Peyer's patch (tissue), 4 donors: Measurements from ENCODE around the gene RAB3A. TPM values are rescaled to one million over a fixed set of nuclear protein-coding genes. Genes with fewer than 3 reads are reported as not detected.

Experiments
- DNase-seq, 3 donors: peaks; one replicate each; pipeline ENCODE4 v3.0.0-alpha.2; 2017 to 2019
- H3K27ac ChIP-seq, 4 donors: fragments of 200-600 bp; sonication (generic); one replicate each; pipeline ENCODE4 v1.5.1; 2016 to 2019
- H3K27me3 ChIP-seq, 2 donors: fragments of 200-600 bp; sonication (generic); one replicate each; pipeline ENCODE4 v1.5.1; 2019
- H3K36me3 ChIP-seq, 3 donors: fragments of 200-600 bp; sonication (generic); one replicate each; pipeline ENCODE4 v1.5.1; 2016 to 2019
- H3K4me1 ChIP-seq, 4 donors: fragments of 200-600 bp; sonication (generic); one replicate each; pipeline ENCODE4 v1.5.1; 2016 to 2019
- H3K4me3 ChIP-seq, 4 donors: fragments of 200-600 bp; sonication (generic); 1 replicate in 3 of 4; 2 replicates in 1 of 4; pipeline ENCODE4 v1.5.1; 2016 to 2019; ENCODE audit warnings: mild to moderate bottlenecking in 1 of 4
- H3K9me3 ChIP-seq, 4 donors: fragments of 200-600 bp; sonication (generic); one replicate each; pipeline ENCODE4 v1.5.1; 2016 to 2019; ENCODE audit warnings: mild to moderate bottlenecking in 1 of 4
- POLR2A ChIP-seq, 2 donors: fragments of 450-650 bp; IDR thresholded peaks; one replicate each; pipeline ENCODE4 v1.5.1; 2017; ENCODE audit warnings: antibody characterized with exemption in 2 of 2, mild to moderate bottlenecking in 2 of 2, moderate library complexity in 2 of 2
- total RNA-seq, 4 donors: library from RNA; depleted of rRNA; stranded (reverse); fragments of >200 nt; gene quantifications; one replicate each; pipeline ENCODE4 v1.1.0, GENCODE V29; 2016
- TF ChIP-seq, protein P1 (sequence below), 6 experiments: fragments of 450-650 bp in 4 of 6; fragments of 200-600 bp in 2 of 6; sonication (generic) in 1 of 6; IDR thresholded peaks; one replicate each; pipeline ENCODE4 v1.5.1; 2017 to 2019; ENCODE audit warnings: antibody characterized with exemption in 6 of 6, mild to moderate bottlenecking in 3 of 6, moderate library complexity in 1 of 6

The RAB3A gene
- total RNA-seq, 4 donors from 2014 or later, result 6.1 to 9.5 (median 8.3) TPM; not detected in 1

GRCh38 chr19:18231775-18232174, 27.9 kb upstream of the RAB3A start:
- no peak for DNase-seq
- Histone ChIP-seq H3K9me3 (peaks cover 0 to 10% (median 0%) of the 10 kb centered on the region in 4 donors), H3K27me3 (peaks cover 0 to 4% of the 10 kb centered on the region in 2 donors), H3K36me3 (no peaks in the 10 kb centered on the region), H3K4me1 (no peaks in the 10 kb centered on the region), H3K4me3 (no peak overlapping the region), H3K27ac (no peak overlapping the region)
- no peak for TF ChIP-seq POLR2A (IDR thresholded peaks at IDR 0.05)
- TF ChIP-seq, protein P1, sequence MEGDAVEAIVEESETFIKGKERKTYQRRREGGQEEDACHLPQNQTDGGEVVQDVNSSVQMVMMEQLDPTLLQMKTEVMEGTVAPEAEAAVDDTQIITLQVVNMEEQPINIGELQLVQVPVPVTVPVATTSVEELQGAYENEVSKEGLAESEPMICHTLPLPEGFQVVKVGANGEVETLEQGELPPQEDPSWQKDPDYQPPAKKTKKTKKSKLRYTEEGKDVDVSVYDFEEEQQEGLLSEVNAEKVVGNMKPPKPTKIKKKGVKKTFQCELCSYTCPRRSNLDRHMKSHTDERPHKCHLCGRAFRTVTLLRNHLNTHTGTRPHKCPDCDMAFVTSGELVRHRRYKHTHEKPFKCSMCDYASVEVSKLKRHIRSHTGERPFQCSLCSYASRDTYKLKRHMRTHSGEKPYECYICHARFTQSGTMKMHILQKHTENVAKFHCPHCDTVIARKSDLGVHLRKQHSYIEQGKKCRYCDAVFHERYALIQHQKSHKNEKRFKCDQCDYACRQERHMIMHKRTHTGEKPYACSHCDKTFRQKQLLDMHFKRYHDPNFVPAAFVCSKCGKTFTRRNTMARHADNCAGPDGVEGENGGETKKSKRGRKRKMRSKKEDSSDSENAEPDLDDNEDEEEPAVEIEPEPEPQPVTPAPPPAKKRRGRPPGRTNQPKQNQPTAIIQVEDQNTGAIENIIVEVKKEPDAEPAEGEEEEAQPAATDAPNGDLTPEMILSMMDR (IDR thresholded peaks at IDR 0.05), result no peak

GRCh38 chr19:18230941-18231734, 27.3 kb upstream of the RAB3A start:
- H3K9me3 ChIP-seq, result peaks cover 0 to 10% (median 0%) of the 10 kb centered on the region in 4 donors
- no peak overlapping the region for H3K4me3 ChIP-seq
- TF ChIP-seq, protein P1 (IDR thresholded peaks at IDR 0.05), result no peak
- TF ChIP-seq POLR2A (IDR thresholded peaks at IDR 0.05), result no peak
- H3K36me3 ChIP-seq, result no peaks in the 10 kb centered on the region
- H3K27ac ChIP-seq, result no peak overlapping the region
- H3K4me1 ChIP-seq, result peaks cover 0 to 3% (median 1%) of the 10 kb centered on the region in 4 donors
- peaks cover 0 to 4% of the 10 kb centered on the region in 2 donors for H3K27me3 ChIP-seq
- DNase-seq, result no peak

- Histone ChIP-seq H3K36me3 (no peaks in the 10 kb centered on the region), H3K4me1 (peaks cover 0 to 15% (median 4%) of the 10 kb centered on the region in 4 donors), H3K27ac (no peak overlapping the region), H3K27me3 (peaks cover 0 to 13% of the 10 kb centered on the region in 2 donors), H3K4me3 (no peak overlapping the region), H3K9me3 (peaks cover 0 to 10% (median 0%) of the 10 kb centered on the region in 4 donors)
- TF ChIP-seq, protein P1 (IDR thresholded peaks at IDR 0.05), result no peak
- no peak for TF ChIP-seq POLR2A (IDR thresholded peaks at IDR 0.05)
- no peak for DNase-seq
These were observed 26.1 kb upstream of the RAB3A start for GRCh38 chr19:18229915-18230314.

- TF ChIP-seq, protein P1 (IDR thresholded peaks at IDR 0.05), result peak; percentile 14 to 43 (median 34)
- TF ChIP-seq POLR2A (IDR thresholded peaks at IDR 0.05), result no peak
- Histone ChIP-seq H3K4me3 (no peak overlapping the region), H3K27me3 (peaks cover 0 to 14% of the 10 kb centered on the region in 2 donors), H3K9me3 (peaks cover 0 to 10% (median 0%) of the 10 kb centered on the region in 4 donors), H3K36me3 (no peaks in the 10 kb centered on the region), H3K27ac (no peak overlapping the region), H3K4me1 (peaks cover 0 to 19% (median 6%) of the 10 kb centered on the region in 4 donors)
- DNase-seq, result no peak
These were observed 25.6 kb upstream of the RAB3A start for GRCh38 chr19:18229474-18229873.

DNA sequence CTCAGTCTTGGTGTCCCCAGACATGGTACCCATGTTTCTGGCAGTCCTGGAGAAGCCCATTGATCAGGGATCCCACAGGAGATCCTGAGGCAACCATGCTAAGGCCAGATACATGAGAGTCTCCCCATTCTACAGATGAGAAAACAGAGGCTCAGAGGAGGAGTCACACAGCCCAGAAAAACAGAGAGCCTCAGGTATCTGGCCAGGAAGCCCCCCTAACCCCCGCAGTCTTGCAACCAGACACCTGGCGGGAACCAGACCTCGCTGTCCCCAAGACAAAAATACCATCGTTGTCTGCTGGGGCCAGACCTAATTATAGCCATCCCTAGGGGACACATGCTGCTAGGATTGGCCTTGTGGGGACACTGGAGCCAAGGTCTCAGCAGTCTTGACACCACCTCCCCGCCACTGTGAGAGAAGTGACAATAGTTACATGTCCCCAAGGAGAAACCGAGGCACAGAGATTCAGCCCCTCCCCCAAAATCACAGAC, 24.0 kb upstream of the RAB3A start:
- TF ChIP-seq, protein P1 (IDR thresholded peaks at IDR 0.05), result no peak
- no peak for TF ChIP-seq POLR2A (IDR thresholded peaks at IDR 0.05)
- H3K4me3 ChIP-seq, result no peak overlapping the region
- peaks cover 0 to 25% (median 9%) of the 10 kb centered on the region in 4 donors for H3K4me1 ChIP-seq
- peaks cover 0 to 2% (median 0%) of the 10 kb centered on the region in 4 donors for H3K9me3 ChIP-seq
- peaks cover 0 to 14% of the 10 kb centered on the region in 2 donors for H3K27me3 ChIP-seq
- no peak overlapping the region for H3K27ac ChIP-seq
- H3K36me3 ChIP-seq, result no peaks in the 10 kb centered on the region
- no peak for DNase-seq
